ENCODE data around the gene TBCA. TPM values are rescaled to one million over a fixed set of nuclear protein-coding genes. Genes with fewer than 3 reads are reported as not detected.

TBCA gene
- total RNA-seq, 1 experiment from 2014 or later, result 302 TPM

DNA sequence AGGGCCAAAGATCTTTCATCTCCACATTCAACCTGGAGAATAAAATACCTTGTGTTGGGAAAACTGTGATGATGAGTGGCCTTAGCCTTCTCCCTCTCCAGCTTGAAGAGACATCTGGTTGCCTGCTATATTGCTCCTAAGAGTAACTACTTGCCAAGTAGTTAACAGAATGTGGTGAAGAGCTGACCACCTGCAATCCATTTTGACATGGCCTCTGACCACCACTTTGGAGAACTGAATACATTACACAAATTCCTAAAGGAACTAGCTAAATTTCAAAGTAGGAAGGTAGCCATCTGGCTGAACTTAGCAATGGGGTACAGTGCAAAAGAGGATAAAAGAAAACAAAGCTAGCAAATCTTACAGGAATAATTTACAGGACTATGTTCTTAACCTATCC is 7.2 kb downstream of the TBCA start:
- POLR2A ChIA-PET, result no interaction called here
- H3K36me3 ChIP-seq (ENCODE audit: control insufficient read depth, insufficient read depth, low read length), result peaks cover 21% of the 10 kb centered on the region

DNA sequence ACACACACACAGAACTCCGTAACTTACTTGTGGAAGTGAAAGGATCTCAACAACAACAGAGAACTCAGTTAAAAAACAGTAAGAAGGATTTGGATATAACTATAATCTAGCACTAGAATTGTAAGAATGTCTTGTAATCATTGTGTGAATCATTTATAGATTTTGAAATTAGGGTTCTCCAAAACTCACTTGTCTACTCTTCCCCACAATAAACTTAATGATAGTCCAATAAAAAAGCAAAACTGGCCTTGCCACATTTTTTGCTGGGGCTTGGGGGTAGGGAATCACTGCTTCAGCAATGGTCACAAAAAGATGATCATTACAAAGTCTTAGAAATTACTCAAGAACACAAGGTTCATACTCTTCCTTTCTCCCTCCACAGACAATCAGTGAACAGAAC is 8.8 kb downstream of the TBCA start:
- CTCF ChIA-PET, result no interaction called here
- in situ Hi-C loops (cut with HindIII; ENCODE audit: low pct_unique_long_range_greater_than_20kb, low sequenced_read_pairs) (no loop called here), intact Hi-C loops (cut with micrococcal nuclease; ENCODE audit: unreplicated experiment) (no loop called here)
- BruUV-seq (replicated peaks), result no TSS peak
- DNase-seq (ENCODE audit: low read depth, low spot score), result no peak
- TF ChIP-seq, protein P1, sequence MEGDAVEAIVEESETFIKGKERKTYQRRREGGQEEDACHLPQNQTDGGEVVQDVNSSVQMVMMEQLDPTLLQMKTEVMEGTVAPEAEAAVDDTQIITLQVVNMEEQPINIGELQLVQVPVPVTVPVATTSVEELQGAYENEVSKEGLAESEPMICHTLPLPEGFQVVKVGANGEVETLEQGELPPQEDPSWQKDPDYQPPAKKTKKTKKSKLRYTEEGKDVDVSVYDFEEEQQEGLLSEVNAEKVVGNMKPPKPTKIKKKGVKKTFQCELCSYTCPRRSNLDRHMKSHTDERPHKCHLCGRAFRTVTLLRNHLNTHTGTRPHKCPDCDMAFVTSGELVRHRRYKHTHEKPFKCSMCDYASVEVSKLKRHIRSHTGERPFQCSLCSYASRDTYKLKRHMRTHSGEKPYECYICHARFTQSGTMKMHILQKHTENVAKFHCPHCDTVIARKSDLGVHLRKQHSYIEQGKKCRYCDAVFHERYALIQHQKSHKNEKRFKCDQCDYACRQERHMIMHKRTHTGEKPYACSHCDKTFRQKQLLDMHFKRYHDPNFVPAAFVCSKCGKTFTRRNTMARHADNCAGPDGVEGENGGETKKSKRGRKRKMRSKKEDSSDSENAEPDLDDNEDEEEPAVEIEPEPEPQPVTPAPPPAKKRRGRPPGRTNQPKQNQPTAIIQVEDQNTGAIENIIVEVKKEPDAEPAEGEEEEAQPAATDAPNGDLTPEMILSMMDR (IDR thresholded peaks at IDR 0.05), result no peak
- TF ChIP-seq, protein P2, sequence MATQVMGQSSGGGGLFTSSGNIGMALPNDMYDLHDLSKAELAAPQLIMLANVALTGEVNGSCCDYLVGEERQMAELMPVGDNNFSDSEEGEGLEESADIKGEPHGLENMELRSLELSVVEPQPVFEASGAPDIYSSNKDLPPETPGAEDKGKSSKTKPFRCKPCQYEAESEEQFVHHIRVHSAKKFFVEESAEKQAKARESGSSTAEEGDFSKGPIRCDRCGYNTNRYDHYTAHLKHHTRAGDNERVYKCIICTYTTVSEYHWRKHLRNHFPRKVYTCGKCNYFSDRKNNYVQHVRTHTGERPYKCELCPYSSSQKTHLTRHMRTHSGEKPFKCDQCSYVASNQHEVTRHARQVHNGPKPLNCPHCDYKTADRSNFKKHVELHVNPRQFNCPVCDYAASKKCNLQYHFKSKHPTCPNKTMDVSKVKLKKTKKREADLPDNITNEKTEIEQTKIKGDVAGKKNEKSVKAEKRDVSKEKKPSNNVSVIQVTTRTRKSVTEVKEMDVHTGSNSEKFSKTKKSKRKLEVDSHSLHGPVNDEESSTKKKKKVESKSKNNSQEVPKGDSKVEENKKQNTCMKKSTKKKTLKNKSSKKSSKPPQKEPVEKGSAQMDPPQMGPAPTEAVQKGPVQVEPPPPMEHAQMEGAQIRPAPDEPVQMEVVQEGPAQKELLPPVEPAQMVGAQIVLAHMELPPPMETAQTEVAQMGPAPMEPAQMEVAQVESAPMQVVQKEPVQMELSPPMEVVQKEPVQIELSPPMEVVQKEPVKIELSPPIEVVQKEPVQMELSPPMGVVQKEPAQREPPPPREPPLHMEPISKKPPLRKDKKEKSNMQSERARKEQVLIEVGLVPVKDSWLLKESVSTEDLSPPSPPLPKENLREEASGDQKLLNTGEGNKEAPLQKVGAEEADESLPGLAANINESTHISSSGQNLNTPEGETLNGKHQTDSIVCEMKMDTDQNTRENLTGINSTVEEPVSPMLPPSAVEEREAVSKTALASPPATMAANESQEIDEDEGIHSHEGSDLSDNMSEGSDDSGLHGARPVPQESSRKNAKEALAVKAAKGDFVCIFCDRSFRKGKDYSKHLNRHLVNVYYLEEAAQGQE (IDR thresholded peaks at IDR 0.05; ENCODE audit: insufficient read depth in 1 of 2, low read depth in 2 of 2, low read length in 1 of 2), result no peak
- TF ChIP-seq TCF7L2 (IDR thresholded peaks at IDR 0.05; ENCODE audit: low read depth, low read length) (no peak), POLR2AphosphoS5 (IDR thresholded peaks at IDR 0.05; ENCODE audit: low read depth, low read length) (no peak), SIN3A (IDR thresholded peaks at IDR 0.05; ENCODE audit: borderline replicate concordance, insufficient read depth, low read depth, low read length) (no peak)
- H3K27me3 ChIP-seq (ENCODE audit: control insufficient read depth, insufficient read depth, low read length), result no peaks in the 10 kb centered on the region
- no peaks in the 10 kb centered on the region for H3K9me3 ChIP-seq (ENCODE audit: control insufficient read depth, insufficient read depth, low read depth, low read length)
- no peaks in the 10 kb centered on the region for H3K4me1 ChIP-seq (ENCODE audit: control insufficient read depth, insufficient read depth, low read length)
- no peak overlapping the region for H3K4me3 ChIP-seq (ENCODE audit: low read depth in 2 of 2, low read length in 2 of 2)
- peaks cover 9% of the 10 kb centered on the region for H3K36me3 ChIP-seq (ENCODE audit: control insufficient read depth, insufficient read depth, low read length)
- POLR2A ChIA-PET, result no interaction called here
- ATAC-seq, result no peak
- H3K27ac ChIP-seq (ENCODE audit: low read length), result no peak overlapping the region

More for the DNA sequence above, 7.2 kb downstream of the TBCA start:
- DNase-seq (ENCODE audit: low read depth, low spot score), result no peak
- Histone ChIP-seq H3K4me1 (ENCODE audit: control insufficient read depth, insufficient read depth, low read length) (peaks cover 12% of the 10 kb centered on the region), H3K4me3 (ENCODE audit: low read depth in 2 of 2, low read length in 2 of 2) (no peak overlapping the region), H3K27ac (ENCODE audit: low read length) (no peak overlapping the region), H3K9me3 (ENCODE audit: control insufficient read depth, insufficient read depth, low read depth, low read length) (no peaks in the 10 kb centered on the region), H3K27me3 (ENCODE audit: control insufficient read depth, insufficient read depth, low read length) (no peaks in the 10 kb centered on the region)
- intact Hi-C loops (cut with micrococcal nuclease; ENCODE audit: unreplicated experiment) (no loop called here), in situ Hi-C loops (cut with HindIII; ENCODE audit: low pct_unique_long_range_greater_than_20kb, low sequenced_read_pairs) (no loop called here)
- TF ChIP-seq, protein P2 (IDR thresholded peaks at IDR 0.05; ENCODE audit: insufficient read depth in 1 of 2, low read depth in 2 of 2, low read length in 1 of 2), result no peak
- TF ChIP-seq, protein P1 (IDR thresholded peaks at IDR 0.05), result no peak
- TF ChIP-seq POLR2AphosphoS5 (IDR thresholded peaks at IDR 0.05; ENCODE audit: low read depth, low read length), result no peak
- no peak for ATAC-seq
- no TSS peak for BruUV-seq (replicated peaks)
- CTCF ChIA-PET, result no interaction called here

Data from Panc1 (cell line).